ENCODE results near the gene CLDN20.

DNA sequence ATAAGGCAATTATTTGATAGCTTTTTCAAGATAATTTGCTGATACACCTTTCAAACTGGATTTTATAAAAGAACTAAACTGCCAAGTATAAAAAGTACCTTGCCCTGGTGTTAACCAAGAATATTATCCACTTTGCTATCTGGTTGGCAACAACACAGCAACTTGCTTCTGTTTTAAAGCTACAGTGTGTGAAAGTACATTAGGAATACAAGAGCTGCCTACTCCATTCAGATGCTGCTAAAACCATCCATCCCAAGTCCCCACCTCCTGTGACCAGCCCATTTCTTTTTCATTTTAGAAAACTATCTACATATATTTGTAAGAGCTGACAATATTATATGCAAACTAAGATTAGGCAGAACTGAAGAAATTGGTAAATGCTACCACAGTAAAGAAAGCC, 12.8 kb downstream of the CLDN20 start:
- TF ChIP-seq, protein P1, sequence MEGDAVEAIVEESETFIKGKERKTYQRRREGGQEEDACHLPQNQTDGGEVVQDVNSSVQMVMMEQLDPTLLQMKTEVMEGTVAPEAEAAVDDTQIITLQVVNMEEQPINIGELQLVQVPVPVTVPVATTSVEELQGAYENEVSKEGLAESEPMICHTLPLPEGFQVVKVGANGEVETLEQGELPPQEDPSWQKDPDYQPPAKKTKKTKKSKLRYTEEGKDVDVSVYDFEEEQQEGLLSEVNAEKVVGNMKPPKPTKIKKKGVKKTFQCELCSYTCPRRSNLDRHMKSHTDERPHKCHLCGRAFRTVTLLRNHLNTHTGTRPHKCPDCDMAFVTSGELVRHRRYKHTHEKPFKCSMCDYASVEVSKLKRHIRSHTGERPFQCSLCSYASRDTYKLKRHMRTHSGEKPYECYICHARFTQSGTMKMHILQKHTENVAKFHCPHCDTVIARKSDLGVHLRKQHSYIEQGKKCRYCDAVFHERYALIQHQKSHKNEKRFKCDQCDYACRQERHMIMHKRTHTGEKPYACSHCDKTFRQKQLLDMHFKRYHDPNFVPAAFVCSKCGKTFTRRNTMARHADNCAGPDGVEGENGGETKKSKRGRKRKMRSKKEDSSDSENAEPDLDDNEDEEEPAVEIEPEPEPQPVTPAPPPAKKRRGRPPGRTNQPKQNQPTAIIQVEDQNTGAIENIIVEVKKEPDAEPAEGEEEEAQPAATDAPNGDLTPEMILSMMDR (IDR thresholded peaks at IDR 0.05; ENCODE audit: poor library complexity): no peak
- no peak for TF ChIP-seq EZH2 (IDR thresholded peaks at IDR 0.05; ENCODE audit: borderline replicate concordance)

Data from hepatocyte (in vitro differentiated cells).